Measurements from ENCODE around the gene AKT3. TPM values are rescaled to one million over a fixed set of nuclear protein-coding genes. Genes with fewer than 3 reads are reported as not detected.
"Not testable (repeated sequence)": the region's sequence is repeated elsewhere in the genome, so short reads cannot be mapped to it uniquely, and the experiment has no call there.

Gene AKT3
- total RNA-seq, 2 experiments from 2014 or later: 80.4 to 88.5 TPM

- Mint-ChIP-seq H3K9me3 (no peaks in the 10 kb centered on the region), H3K36me3 (ENCODE audit: low read depth) (no peaks in the 10 kb centered on the region), H3K27me3 (peaks cover 13% of the 10 kb centered on the region), H3K4me3 (no peak overlapping the region), H3K4me1 (ENCODE audit: low read depth) (no peaks in the 10 kb centered on the region), H3K27ac (no peak overlapping the region)
- Histone ChIP-seq H3K36me3 (ENCODE audit: insufficient read depth, low read length) (no peaks in the 10 kb centered on the region), H3K27ac (ENCODE audit: low read depth in 1 of 2, low read length in 2 of 2) (no peak overlapping the region), H3K27me3 (ENCODE audit: control insufficient read depth in 1 of 2, insufficient read depth in 2 of 2, low read length in 2 of 2) (peaks cover 0 to 6% of the 10 kb centered on the region in 2 experiments), H3K4me3 (ENCODE audit: low read length) (no peak overlapping the region), H3K4me1 (ENCODE audit: insufficient read depth, low read length) (no peaks in the 10 kb centered on the region), H3K9me3 (ENCODE audit: control insufficient read depth in 1 of 2, insufficient read depth in 1 of 2, low read length in 2 of 2) (no peaks in the 10 kb centered on the region)
- intact Hi-C loops (cut with DNase I, micrococcal nuclease): no loop called here
- TF ChIP-seq CTCF (IDR thresholded peaks at IDR 0.05): no peak
- ChIA-PET CTCF (no interaction called here), POLR2A (no interaction called here)
- DNase-seq (no peak), ATAC-seq (ENCODE audit: poor library complexity) (no peak)
These were observed 34.6 kb upstream of the AKT3 start for GRCh38 chr1:243884603-243885002.

GRCh38 chr1:243883551-243883950 is 33.5 kb upstream of the AKT3 start:
- peaks cover 12% of the 10 kb centered on the region for H3K27me3 Mint-ChIP-seq
- Histone ChIP-seq H3K27me3 (ENCODE audit: control insufficient read depth in 1 of 2, insufficient read depth in 2 of 2, low read length in 2 of 2) (peaks cover 0 to 6% of the 10 kb centered on the region in 2 experiments), H3K27ac (ENCODE audit: low read depth in 1 of 2, low read length in 2 of 2) (no peak overlapping the region), H3K36me3 (ENCODE audit: insufficient read depth, low read length) (no peaks in the 10 kb centered on the region), H3K4me3 (ENCODE audit: low read length) (no peak overlapping the region), H3K9me3 (ENCODE audit: control insufficient read depth in 1 of 2, insufficient read depth in 1 of 2, low read length in 2 of 2) (no peaks in the 10 kb centered on the region), H3K4me1 (ENCODE audit: insufficient read depth, low read length) (no peaks in the 10 kb centered on the region)
- intact Hi-C loops (cut with DNase I, micrococcal nuclease): no loop called here
- no peak overlapping the region for H3K4me3 Mint-ChIP-seq
- ChIA-PET POLR2A (no interaction called here), CTCF (no interaction called here)
- no peaks in the 10 kb centered on the region for H3K9me3 Mint-ChIP-seq
- no peaks in the 10 kb centered on the region for H3K4me1 Mint-ChIP-seq (ENCODE audit: low read depth)
- ATAC-seq (ENCODE audit: poor library complexity) (no peak), DNase-seq (no peak)
- no peak overlapping the region for H3K27ac Mint-ChIP-seq
- TF ChIP-seq CTCF (IDR thresholded peaks at IDR 0.05): no peak
- no peaks in the 10 kb centered on the region for H3K36me3 Mint-ChIP-seq (ENCODE audit: low read depth)

DNA sequence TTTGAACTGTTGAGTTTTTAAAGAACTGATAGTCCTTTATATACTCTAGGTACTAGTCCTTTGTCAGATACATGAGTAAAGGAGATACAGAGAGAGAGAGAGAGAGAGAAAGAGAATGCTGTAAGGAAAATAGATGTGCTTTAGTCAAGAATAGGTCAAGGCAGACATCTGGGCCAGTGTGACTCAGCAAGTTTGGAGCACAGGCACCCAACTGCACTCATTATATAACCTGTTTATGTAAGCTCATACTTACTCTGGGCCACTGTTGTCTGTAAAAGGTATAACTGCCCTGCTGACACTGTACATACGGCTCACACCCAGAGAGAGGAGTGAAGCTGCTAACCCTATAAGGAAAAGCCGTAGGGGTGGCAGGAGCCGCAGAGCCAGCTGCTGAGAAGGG is 32.2 kb upstream of the AKT3 start:
- Histone ChIP-seq H3K27me3 (ENCODE audit: control insufficient read depth in 1 of 2, insufficient read depth in 2 of 2, low read length in 2 of 2) (peaks cover 0 to 6% of the 10 kb centered on the region in 2 experiments), H3K9me3 (ENCODE audit: control insufficient read depth in 1 of 2, insufficient read depth in 1 of 2, low read length in 2 of 2) (no peaks in the 10 kb centered on the region), H3K36me3 (ENCODE audit: insufficient read depth, low read length) (no peaks in the 10 kb centered on the region), H3K27ac (ENCODE audit: low read depth in 1 of 2, low read length in 2 of 2) (no peak overlapping the region), H3K4me3 (ENCODE audit: low read length) (no peak overlapping the region), H3K4me1 (ENCODE audit: insufficient read depth, low read length) (no peaks in the 10 kb centered on the region)
- Mint-ChIP-seq H3K4me3 (no peak overlapping the region), H3K27ac (no peak overlapping the region), H3K9me3 (no peaks in the 10 kb centered on the region), H3K36me3 (ENCODE audit: low read depth) (no peaks in the 10 kb centered on the region), H3K27me3 (peaks cover 12% of the 10 kb centered on the region), H3K4me1 (ENCODE audit: low read depth) (no peaks in the 10 kb centered on the region)
- ChIA-PET POLR2A (no interaction called here), CTCF (no interaction called here)
- no peak for ATAC-seq (ENCODE audit: poor library complexity)
- TF ChIP-seq CTCF (IDR thresholded peaks at IDR 0.05): no peak
- DNase-seq: no peak
- intact Hi-C loops (cut with DNase I, micrococcal nuclease): no loop called here

DNA sequence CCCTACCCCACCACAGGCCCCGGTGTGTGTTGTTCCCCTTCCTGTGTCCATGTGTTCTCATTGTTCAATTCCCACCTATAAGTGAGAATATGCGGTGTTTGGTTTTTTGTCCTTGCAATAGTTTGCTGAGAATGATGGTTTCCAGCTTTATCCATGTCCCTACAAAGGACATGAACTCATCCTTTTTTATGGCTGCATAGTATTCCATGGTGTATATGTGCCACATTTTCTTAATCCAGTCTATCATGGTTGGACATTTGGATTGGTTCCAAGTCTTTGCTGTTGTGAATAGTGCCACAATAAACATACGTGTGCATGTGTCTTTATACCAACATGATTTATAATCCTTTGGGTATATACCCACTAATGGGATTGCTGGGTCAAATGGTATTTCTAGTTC is 27.0 kb upstream of the AKT3 start:
- intact Hi-C loops (cut with DNase I, micrococcal nuclease); H3K4me1 ChIP-seq (ENCODE audit: insufficient read depth, low read length); ATAC-seq (ENCODE audit: poor library complexity); H3K27me3 ChIP-seq (ENCODE audit: control insufficient read depth in 1 of 2, insufficient read depth in 2 of 2, low read length in 2 of 2); H3K9me3 Mint-ChIP-seq; H3K27ac Mint-ChIP-seq; H3K27ac ChIP-seq (ENCODE audit: low read depth in 1 of 2, low read length in 2 of 2); H3K36me3 Mint-ChIP-seq (ENCODE audit: low read depth); H3K27me3 Mint-ChIP-seq; H3K36me3 ChIP-seq (ENCODE audit: insufficient read depth, low read length); H3K9me3 ChIP-seq (ENCODE audit: control insufficient read depth in 1 of 2, insufficient read depth in 1 of 2, low read length in 2 of 2); H3K4me3 Mint-ChIP-seq; CTCF ChIA-PET; H3K4me1 Mint-ChIP-seq (ENCODE audit: low read depth); DNase-seq; POLR2A ChIA-PET; H3K4me3 ChIP-seq (ENCODE audit: low read length): not testable (repeated sequence)
